Stomach smooth muscle (tissue), 2 donors: ENCODE measurements around the gene FBLN2.

Source experiments
- H3K27ac ChIP-seq: one replicate; pipeline ENCODE4 v1.7.0; 2013; ENCODE audit warnings: mild to moderate bottlenecking, low read length, inconsistent platforms
- H3K27me3 ChIP-seq, 2 donors: one replicate each; pipeline ENCODE4 v1.7.0; 2013; ENCODE audit warnings: low read length in 2 of 2; ENCODE audit not compliant: insufficient read depth in 2 of 2, control insufficient read depth in 1 of 2
- H3K36me3 ChIP-seq, 2 donors: one replicate each; pipeline ENCODE4 v1.7.0; 2013; ENCODE audit warnings: low read length in 2 of 2; ENCODE audit not compliant: control insufficient read depth in 2 of 2, insufficient read depth in 2 of 2
- H3K4me1 ChIP-seq: one replicate; pipeline ENCODE4 v1.7.0; 2013; ENCODE audit warnings: low read length; ENCODE audit not compliant: control insufficient read depth, insufficient read depth
- H3K4me3 ChIP-seq, 2 donors: one replicate each; pipeline ENCODE4 v1.7.0; 2013; ENCODE audit warnings: low read length in 2 of 2
- H3K9ac ChIP-seq, 2 donors: one replicate each; pipeline ENCODE4 v1.7.0; 2013; ENCODE audit warnings: low read length in 2 of 2, mild to moderate bottlenecking in 1 of 2
- H3K9me3 ChIP-seq, 2 donors: one replicate each; pipeline ENCODE4 v1.7.0; 2013; ENCODE audit warnings: low read length in 2 of 2; ENCODE audit not compliant: control insufficient read depth in 2 of 2
- donor health status: healthy.
- donor health status: Pancreatic carcinoma.

The FBLN2 gene

GRCh38 chr3:13669457-13669856 lies 120.5 kb downstream of the FBLN2 start:
- Histone ChIP-seq H3K4me1 (no peaks in the 10 kb centered on the region), H3K36me3 (no peaks in the 10 kb centered on the region), H3K27me3 (peaks cover 9 to 11% of the 10 kb centered on the region in 2 donors)

GRCh38 chr3:13670292-13670691 lies 121.4 kb downstream of the FBLN2 start:
- H3K9me3 ChIP-seq = peaks cover 4 to 9% of the 10 kb centered on the region in 2 donors
- no peaks in the 10 kb centered on the region for H3K36me3 ChIP-seq
- no peak overlapping the region for H3K4me3 ChIP-seq
- H3K27me3 ChIP-seq = peaks cover 7 to 10% of the 10 kb centered on the region in 2 donors
- H3K9ac ChIP-seq = no peak overlapping the region
- no peaks in the 10 kb centered on the region for H3K4me1 ChIP-seq
- no peak overlapping the region for H3K27ac ChIP-seq

More at GRCh38 chr3:13669457-13669856, 120.5 kb downstream of the FBLN2 start:
- H3K9me3 ChIP-seq = peaks cover 4 to 9% of the 10 kb centered on the region in 2 donors
- H3K9ac ChIP-seq = no peak overlapping the region
- H3K27ac ChIP-seq = no peak overlapping the region
- H3K4me3 ChIP-seq = no peak overlapping the region

- H3K27me3 ChIP-seq = peaks cover 7 to 14% of the 10 kb centered on the region in 2 donors
- H3K4me1 ChIP-seq = no peaks in the 10 kb centered on the region
These were observed 122.7 kb downstream of the FBLN2 start for GRCh38 chr3:13671482-13672233.

GRCh38 chr3:13673207-13673606 lies 124.3 kb downstream of the FBLN2 start:
- no peak overlapping the region for H3K9ac ChIP-seq
- H3K27me3 ChIP-seq = peaks cover 11 to 14% of the 10 kb centered on the region in 2 donors
- peaks cover 4 to 14% of the 10 kb centered on the region in 2 donors for H3K9me3 ChIP-seq
- H3K27ac ChIP-seq = no peak overlapping the region
- H3K4me3 ChIP-seq = no peak overlapping the region
- no peaks in the 10 kb centered on the region for H3K4me1 ChIP-seq
- no peaks in the 10 kb centered on the region for H3K36me3 ChIP-seq

More at GRCh38 chr3:13671482-13672233, 122.7 kb downstream of the FBLN2 start:
- peaks cover 4 to 9% of the 10 kb centered on the region in 2 donors for H3K9me3 ChIP-seq
- H3K4me3 ChIP-seq = no peak overlapping the region
- H3K36me3 ChIP-seq = no peaks in the 10 kb centered on the region
- H3K9ac ChIP-seq = no peak overlapping the region
- no peak overlapping the region for H3K27ac ChIP-seq

GRCh38 chr3:13674538-13675185 lies 125.7 kb downstream of the FBLN2 start:
- Histone ChIP-seq H3K36me3 (no peaks in the 10 kb centered on the region), H3K9ac (no peak overlapping the region), H3K27me3 (peaks cover 6 to 7% of the 10 kb centered on the region in 2 donors), H3K4me1 (no peaks in the 10 kb centered on the region), H3K4me3 (no peak overlapping the region), H3K9me3 (peaks cover 4 to 14% of the 10 kb centered on the region in 2 donors), H3K27ac (no peak overlapping the region)

GRCh38 chr3:13676356-13677017 lies 127.6 kb downstream of the FBLN2 start:
- H3K27me3 ChIP-seq = peaks cover 6 to 9% of the 10 kb centered on the region in 2 donors

GRCh38 chr3:13677272-13677671 lies 128.3 kb downstream of the FBLN2 start:
- Histone ChIP-seq H3K9me3 (peaks cover 4 to 14% of the 10 kb centered on the region in 2 donors), H3K4me1 (no peaks in the 10 kb centered on the region), H3K27ac (no peak overlapping the region), H3K9ac (no peak overlapping the region), H3K27me3 (peaks cover 6 to 9% of the 10 kb centered on the region in 2 donors), H3K4me3 (no peak overlapping the region), H3K36me3 (no peaks in the 10 kb centered on the region)

More at GRCh38 chr3:13676356-13677017, 127.6 kb downstream of the FBLN2 start:
- H3K27ac ChIP-seq = no peak overlapping the region
- no peak overlapping the region for H3K4me3 ChIP-seq
- H3K4me1 ChIP-seq = no peaks in the 10 kb centered on the region
- H3K36me3 ChIP-seq = no peaks in the 10 kb centered on the region
- H3K9me3 ChIP-seq = peaks cover 4 to 14% of the 10 kb centered on the region in 2 donors
- no peak overlapping the region for H3K9ac ChIP-seq

GRCh38 chr3:13681931-13682330 lies 133.0 kb downstream of the FBLN2 start:
- Histone ChIP-seq H3K4me3 (no peak overlapping the region), H3K27ac (no peak overlapping the region), H3K9ac (no peak overlapping the region), H3K4me1 (no peaks in the 10 kb centered on the region), H3K27me3 (peaks cover 0 to 14% of the 10 kb centered on the region in 2 donors), H3K36me3 (no peaks in the 10 kb centered on the region), H3K9me3 (peaks cover 0 to 5% of the 10 kb centered on the region in 2 donors)

GRCh38 chr3:13682331-13683013 lies 133.5 kb downstream of the FBLN2 start:
- no peak overlapping the region for H3K27ac ChIP-seq
- no peaks in the 10 kb centered on the region for H3K4me1 ChIP-seq
- H3K9me3 ChIP-seq = peaks cover 0 to under 1% of the 10 kb centered on the region in 2 donors
- H3K27me3 ChIP-seq = peaks cover 0 to 14% of the 10 kb centered on the region in 2 donors
- no peak overlapping the region for H3K4me3 ChIP-seq
- H3K36me3 ChIP-seq = no peaks in the 10 kb centered on the region
- no peak overlapping the region for H3K9ac ChIP-seq

- H3K36me3 ChIP-seq = no peaks in the 10 kb centered on the region
- peaks cover 0 to 14% of the 10 kb centered on the region in 2 donors for H3K27me3 ChIP-seq
- no peaks in the 10 kb centered on the region for H3K9me3 ChIP-seq
These were observed 134.4 kb downstream of the FBLN2 start for GRCh38 chr3:13683288-13683687.

More at GRCh38 chr3:13683288-13683687, 134.4 kb downstream of the FBLN2 start:
- no peak overlapping the region for H3K27ac ChIP-seq
- H3K9ac ChIP-seq = no peak overlapping the region
- no peak overlapping the region for H3K4me3 ChIP-seq
- H3K4me1 ChIP-seq = no peaks in the 10 kb centered on the region
